ENCODE measurements around the gene ERMAP. TPM values are rescaled to one million over a fixed set of nuclear protein-coding genes. Genes with fewer than 3 reads are reported as not detected.

Gene ERMAP
- total and polyA plus RNA-seq, 9 of the 15 experiments (the other 6 are each of a cell fraction or from before 2014, with no cell fraction given): 8.0 to 31.4 (median 22.5) TPM

DNA sequence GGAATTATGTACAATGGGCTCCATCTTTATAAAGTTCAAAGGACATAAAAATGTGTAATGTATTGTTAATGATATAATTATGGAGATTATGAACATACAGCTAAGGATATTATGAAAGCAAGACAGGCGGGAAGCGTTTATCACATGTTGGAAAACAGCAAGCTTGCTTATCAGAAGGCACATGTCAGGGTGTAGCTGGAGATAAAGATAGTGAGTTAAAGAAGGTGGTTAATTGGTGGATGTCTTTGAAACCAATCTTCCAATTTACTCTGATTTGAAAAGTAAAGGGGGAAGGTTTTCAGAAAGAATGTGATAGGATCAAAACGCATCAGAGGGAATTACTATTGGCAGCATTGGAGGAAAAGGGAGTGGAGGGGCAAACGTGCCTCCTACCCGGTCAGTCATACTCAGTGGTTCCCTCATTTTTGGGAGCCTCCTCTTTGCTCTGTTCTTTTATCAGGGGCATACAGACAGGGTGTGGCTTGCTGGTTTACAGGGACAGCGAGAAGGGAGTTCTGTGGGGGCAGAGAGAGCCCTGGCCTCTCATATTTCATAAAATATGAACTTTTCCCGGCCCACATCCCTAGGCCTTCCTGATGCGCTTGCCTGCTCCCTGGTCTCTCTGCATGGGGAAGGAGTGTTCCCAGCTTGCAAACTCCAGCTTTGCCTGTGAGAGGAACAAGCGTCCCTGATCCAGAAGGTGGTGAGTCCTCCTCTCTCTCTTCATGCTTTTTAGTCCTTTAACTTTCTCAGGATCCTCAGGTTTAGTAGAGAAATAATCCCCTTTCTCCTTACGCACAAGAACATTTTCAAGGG lies 8.3 kb downstream of the ERMAP start (continued):
- TF ChIP-seq, protein P1, sequence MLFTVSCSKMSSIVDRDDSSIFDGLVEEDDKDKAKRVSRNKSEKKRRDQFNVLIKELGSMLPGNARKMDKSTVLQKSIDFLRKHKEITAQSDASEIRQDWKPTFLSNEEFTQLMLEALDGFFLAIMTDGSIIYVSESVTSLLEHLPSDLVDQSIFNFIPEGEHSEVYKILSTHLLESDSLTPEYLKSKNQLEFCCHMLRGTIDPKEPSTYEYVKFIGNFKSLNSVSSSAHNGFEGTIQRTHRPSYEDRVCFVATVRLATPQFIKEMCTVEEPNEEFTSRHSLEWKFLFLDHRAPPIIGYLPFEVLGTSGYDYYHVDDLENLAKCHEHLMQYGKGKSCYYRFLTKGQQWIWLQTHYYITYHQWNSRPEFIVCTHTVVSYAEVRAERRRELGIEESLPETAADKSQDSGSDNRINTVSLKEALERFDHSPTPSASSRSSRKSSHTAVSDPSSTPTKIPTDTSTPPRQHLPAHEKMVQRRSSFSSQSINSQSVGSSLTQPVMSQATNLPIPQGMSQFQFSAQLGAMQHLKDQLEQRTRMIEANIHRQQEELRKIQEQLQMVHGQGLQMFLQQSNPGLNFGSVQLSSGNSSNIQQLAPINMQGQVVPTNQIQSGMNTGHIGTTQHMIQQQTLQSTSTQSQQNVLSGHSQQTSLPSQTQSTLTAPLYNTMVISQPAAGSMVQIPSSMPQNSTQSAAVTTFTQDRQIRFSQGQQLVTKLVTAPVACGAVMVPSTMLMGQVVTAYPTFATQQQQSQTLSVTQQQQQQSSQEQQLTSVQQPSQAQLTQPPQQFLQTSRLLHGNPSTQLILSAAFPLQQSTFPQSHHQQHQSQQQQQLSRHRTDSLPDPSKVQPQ (CRISPR knock-in tag; IDR thresholded peaks at IDR 0.05; ENCODE audit: borderline replicate concordance): no peak
- TF ChIP-seq, protein P2, sequence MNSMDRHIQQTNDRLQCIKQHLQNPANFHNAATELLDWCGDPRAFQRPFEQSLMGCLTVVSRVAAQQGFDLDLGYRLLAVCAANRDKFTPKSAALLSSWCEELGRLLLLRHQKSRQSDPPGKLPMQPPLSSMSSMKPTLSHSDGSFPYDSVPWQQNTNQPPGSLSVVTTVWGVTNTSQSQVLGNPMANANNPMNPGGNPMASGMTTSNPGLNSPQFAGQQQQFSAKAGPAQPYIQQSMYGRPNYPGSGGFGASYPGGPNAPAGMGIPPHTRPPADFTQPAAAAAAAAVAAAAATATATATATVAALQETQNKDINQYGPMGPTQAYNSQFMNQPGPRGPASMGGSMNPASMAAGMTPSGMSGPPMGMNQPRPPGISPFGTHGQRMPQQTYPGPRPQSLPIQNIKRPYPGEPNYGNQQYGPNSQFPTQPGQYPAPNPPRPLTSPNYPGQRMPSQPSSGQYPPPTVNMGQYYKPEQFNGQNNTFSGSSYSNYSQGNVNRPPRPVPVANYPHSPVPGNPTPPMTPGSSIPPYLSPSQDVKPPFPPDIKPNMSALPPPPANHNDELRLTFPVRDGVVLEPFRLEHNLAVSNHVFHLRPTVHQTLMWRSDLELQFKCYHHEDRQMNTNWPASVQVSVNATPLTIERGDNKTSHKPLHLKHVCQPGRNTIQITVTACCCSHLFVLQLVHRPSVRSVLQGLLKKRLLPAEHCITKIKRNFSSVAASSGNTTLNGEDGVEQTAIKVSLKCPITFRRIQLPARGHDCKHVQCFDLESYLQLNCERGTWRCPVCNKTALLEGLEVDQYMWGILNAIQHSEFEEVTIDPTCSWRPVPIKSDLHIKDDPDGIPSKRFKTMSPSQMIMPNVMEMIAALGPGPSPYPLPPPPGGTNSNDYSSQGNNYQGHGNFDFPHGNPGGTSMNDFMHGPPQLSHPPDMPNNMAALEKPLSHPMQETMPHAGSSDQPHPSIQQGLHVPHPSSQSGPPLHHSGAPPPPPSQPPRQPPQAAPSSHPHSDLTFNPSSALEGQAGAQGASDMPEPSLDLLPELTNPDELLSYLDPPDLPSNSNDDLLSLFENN (IDR thresholded peaks at IDR 0.05; ENCODE audit: low read depth in 2 of 2, low read length in 2 of 2): peak in 1 of 2 experiments; percentile 90; a peak in 2 of 4 replicates
- TF ChIP-seq HNRNPH1 (optimal IDR thresholded peaks at IDR 0.05; ENCODE audit: low read depth, low read length): no peak
- TF ChIP-seq, protein P3, sequence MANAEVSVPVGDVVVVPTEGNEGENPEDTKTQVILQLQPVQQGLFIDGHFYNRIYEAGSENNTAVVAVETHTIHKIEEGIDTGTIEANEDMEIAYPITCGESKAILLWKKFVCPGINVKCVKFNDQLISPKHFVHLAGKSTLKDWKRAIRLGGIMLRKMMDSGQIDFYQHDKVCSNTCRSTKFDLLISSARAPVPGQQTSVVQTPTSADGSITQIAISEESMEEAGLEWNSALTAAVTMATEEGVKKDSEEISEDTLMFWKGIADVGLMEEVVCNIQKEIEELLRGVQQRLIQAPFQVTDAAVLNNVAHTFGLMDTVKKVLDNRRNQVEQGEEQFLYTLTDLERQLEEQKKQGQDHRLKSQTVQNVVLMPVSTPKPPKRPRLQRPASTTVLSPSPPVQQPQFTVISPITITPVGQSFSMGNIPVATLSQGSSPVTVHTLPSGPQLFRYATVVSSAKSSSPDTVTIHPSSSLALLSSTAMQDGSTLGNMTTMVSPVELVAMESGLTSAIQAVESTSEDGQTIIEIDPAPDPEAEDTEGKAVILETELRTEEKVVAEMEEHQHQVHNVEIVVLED (CRISPR knock-in tag; IDR thresholded peaks at IDR 0.05): peak; percentile 18; the same call in 1 of the 2 replicates
- TF ChIP-seq YY1 (IDR thresholded peaks at IDR 0.05; ENCODE audit: borderline replicate concordance in 1 of 3, control insufficient read depth in 1 of 3, extremely low read depth in 1 of 3, insufficient read depth in 3 of 3, insufficient read length in 1 of 3, insufficient replicate concordance in 2 of 3, low read depth in 1 of 3, low read length in 2 of 3): peak in 1 of 3 experiments; percentile 49
- TF ChIP-seq ZNF561 (CRISPR knock-in tag; conservative IDR thresholded peaks at IDR 0.05): no peak
- no peak for TF ChIP-seq NFE2L1 (tag; IDR thresholded peaks at IDR 0.05; ENCODE audit: borderline replicate concordance, low read depth)
- no peak for TF ChIP-seq PRPF4 (IDR thresholded peaks at IDR 0.05; ENCODE audit: insufficient read depth, low read depth, low read length, poor library complexity, severe bottlenecking)
- TF ChIP-seq NFXL1 (CRISPR knock-in tag; IDR thresholded peaks at IDR 0.05): no peak
- TF ChIP-seq SP1 (CRISPR knock-in tag; IDR thresholded peaks at IDR 0.05): peak; percentile 49
- peak; percentile 92 for TF ChIP-seq NFIC (IDR thresholded peaks at IDR 0.05)
- TF ChIP-seq ZNF79 (CRISPR knock-in tag; IDR thresholded peaks at IDR 0.05; ENCODE audit: low read depth): no peak
- TF ChIP-seq MCM2 (IDR thresholded peaks at IDR 0.05; ENCODE audit: low read depth): no peak
- TF ChIP-seq RBFOX2 (IDR thresholded peaks at IDR 0.05; ENCODE audit: low read depth, low read length): peak; percentile 43; the same call in 1 of the 2 replicates
- peak; percentile 12 for TF ChIP-seq NFYB (IDR thresholded peaks at IDR 0.05; ENCODE audit: extremely low read depth, insufficient read length)
- TF ChIP-seq MAFG (tag; conservative IDR thresholded peaks at IDR 0.05): peak; percentile 67

Data from K562 (cell line).